ENCODE measurements around the gene CYTH3. TPM values are rescaled to one million over a fixed set of nuclear protein-coding genes. Genes with fewer than 3 reads are reported as not detected.

Gene CYTH3
- total and polyA plus RNA-seq, 2 of the 8 experiments (the other 6 are each of a cell fraction or from before 2014, with no cell fraction given): 10.3 to 11.9 TPM

DNA sequence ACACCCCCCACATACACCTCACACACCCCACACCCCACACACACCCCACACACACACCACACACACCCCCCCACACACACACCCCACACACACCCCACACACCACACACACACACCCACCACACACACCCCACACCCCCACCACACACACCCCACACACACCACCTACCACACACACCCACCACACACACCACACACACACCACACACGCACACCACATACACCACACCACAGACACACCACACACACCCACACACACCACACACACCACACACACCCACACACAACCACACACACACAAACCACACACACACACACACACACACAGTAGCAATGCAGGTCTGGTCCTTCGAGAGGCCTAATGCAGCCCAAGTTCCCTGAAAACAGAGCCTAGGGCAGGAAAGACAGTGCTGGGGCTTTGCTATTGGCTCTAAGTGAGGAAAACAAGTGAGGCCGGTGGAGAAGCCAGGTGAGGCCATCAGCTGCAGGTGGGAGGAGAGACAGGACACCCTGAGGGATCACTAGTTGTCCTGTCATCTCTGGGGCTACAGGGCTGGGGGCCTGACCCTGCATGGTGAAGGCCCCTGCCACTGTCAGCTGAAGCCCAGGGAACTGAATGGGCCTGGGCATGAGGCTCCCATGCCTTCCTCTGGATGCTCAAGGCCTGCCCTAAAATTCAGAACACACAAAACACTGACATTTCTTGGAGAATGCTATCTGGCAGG is 92.6 kb downstream of the CYTH3 start:
- Histone ChIP-seq H2BK5ac (ENCODE audit: low read depth, low read length) (no peak overlapping the region), H3K14ac (ENCODE audit: insufficient read length) (no peak overlapping the region), H3K56ac (replicated peaks; ENCODE audit: insufficient read length, low read depth, low read length) (peak overlapping the region; percentile 56), H3K4me1 (replicated peaks in 1 of 4; ENCODE audit: control insufficient read depth in 3 of 4, insufficient read depth in 4 of 4, low read length in 3 of 4) (no peaks in the 10 kb centered on the region), H3K27ac (ENCODE audit: low read depth, low read length) (no peak overlapping the region), H3K18ac (ENCODE audit: extremely low read depth, low read length) (no peak overlapping the region), H3K9ac (replicated peaks in 1 of 4; ENCODE audit: extremely low read depth in 1 of 4, low read depth in 3 of 4, low read length in 3 of 4) (no peak overlapping the region), H2BK15ac (ENCODE audit: low read length) (no peak overlapping the region), H3K4ac (replicated peaks; ENCODE audit: insufficient read length, low read depth, low read length) (no peak overlapping the region), H4K20me1 (replicated peaks in 1 of 2; ENCODE audit: control insufficient read depth in 1 of 2, insufficient read depth in 2 of 2, low read length in 2 of 2) (peaks cover 2 to 3% of the 10 kb centered on the region in 2 experiments), H3K79me2 (ENCODE audit: control insufficient read depth in 1 of 2, insufficient read depth in 2 of 2, low read length in 2 of 2) (no peaks in the 10 kb centered on the region), H4K5ac (ENCODE audit: insufficient read length, low read depth, low read length) (no peak overlapping the region), H3K79me1 (ENCODE audit: low read depth, low read length) (no peaks in the 10 kb centered on the region), H3K27me3 (replicated peaks in 1 of 4; ENCODE audit: control insufficient read depth in 3 of 4, extremely low read depth in 1 of 4, insufficient read depth in 3 of 4, low read length in 3 of 4) (no peaks in the 10 kb centered on the region), H2BK20ac (ENCODE audit: low read length) (no peak overlapping the region), H3K4me2 (ENCODE audit: insufficient read depth in 1 of 2, low read depth in 2 of 2, low read length in 2 of 2) (no peak overlapping the region), H2AK5ac (ENCODE audit: low read depth, low read length) (no peak overlapping the region), H3K9me3 (ENCODE audit: insufficient read depth in 2 of 2, low read depth in 1 of 2, low read length in 1 of 2) (no peaks in the 10 kb centered on the region), H4K8ac (ENCODE audit: extremely low read depth, insufficient read depth, low read length) (no peak overlapping the region; the same call in 1 of the 2 replicates), H2BK120ac (replicated peaks; ENCODE audit: low read depth, low read length) (no peak overlapping the region), H3K23me2 (ENCODE audit: low read depth, low read length) (peaks cover 5% of the 10 kb centered on the region; the same call in 1 of the 2 replicates), H2BK12ac (ENCODE audit: low read depth, low read length) (no peak overlapping the region), H2AFZ (ENCODE audit: low read length) (no peak overlapping the region), H3K36me3 (ENCODE audit: control insufficient read depth in 2 of 4, insufficient read depth in 4 of 4, low read length in 3 of 4) (no peaks in the 10 kb centered on the region), H3K23ac (ENCODE audit: insufficient read length) (no peak overlapping the region), H4K91ac (replicated peaks; ENCODE audit: insufficient read length, low read length) (no peak overlapping the region), H3K4me3 (ENCODE audit: extremely low read depth in 1 of 4, insufficient read depth in 2 of 4, low read depth in 3 of 4, low read length in 4 of 4) (no peak overlapping the region)
- DNase-seq (ENCODE audit: low read depth in 1 of 2, low spot score in 2 of 2) (no peak), FAIRE-seq (no peak)
- ChIA-PET POLR2A (ENCODE audit: partially characterized antibody) (no interaction called here), CTCF (ENCODE audit: partially characterized antibody) (interaction anchor here (1.1 kb wide), 1 partner anchor 75 kb away, joined by 4 read pairs; no protein-coding TSS in a partner anchor)
- TF ChIP-seq CBX8 (IDR thresholded peaks at IDR 0.05; ENCODE audit: borderline replicate concordance, low read depth, low read length) (no peak), KDM5A (IDR thresholded peaks at IDR 0.05; ENCODE audit: low read length) (no peak), ZNF274 (IDR thresholded peaks at IDR 0.05; ENCODE audit: borderline replicate concordance, extremely low read depth, low read length) (no peak)
- 90% methylated on average over 3 of the region's 3 CpGs; no CpG with 5 or more reads in 1 of the 2 experiments for WGBS, 2 experiments (ENCODE audit: extremely low coverage in 1 of 2, insufficient coverage in 1 of 2, insufficient read length in 1 of 2, insufficient replicate concordance in 2 of 2, low coverage in 1 of 2, low lambda C conversion rate in 2 of 2, missing lambda C conversion rate in 1 of 2)

Measured in H1 (cell line).